ENCODE measurements around the gene ZSCAN30. TPM values are rescaled to one million over a fixed set of nuclear protein-coding genes. Genes with fewer than 3 reads are reported as not detected.

Gene ZSCAN30
- total and polyA plus RNA-seq, 10 of the 15 experiments (the other 5 are each of a cell fraction or from before 2014, with no cell fraction given) = 2.7 to 15.7 (median 11.2) TPM

Other genes starting within 250 kb of the ZSCAN30 start
- 20.9 and 22.4 TPM in 2 replicates for gene MAPRE2, start 248.8 kb downstream of the ZSCAN30 start, total RNA-seq (2014; rRNA removed)
- 18.7 and 18.9 TPM in 2 replicates for gene MAPRE2, start 248.8 kb downstream of the ZSCAN30 start, total RNA-seq (2014; rRNA removed; fragmentation: Illumina TruSeq; extraction: Trizol)
- gene MAPRE2, start 248.8 kb downstream of the ZSCAN30 start, total RNA-seq (2021) = 23.9 and 27.9 TPM in 2 replicates
- gene MAPRE2, start 248.8 kb downstream of the ZSCAN30 start, polyA plus RNA-seq (2011; rRNA removed) = 50.6 and 63.4 TPM in 2 replicates
- gene MAPRE2, start 248.8 kb downstream of the ZSCAN30 start, polyA plus RNA-seq (2014; fragmentation: Illumina TruSeq; extraction: Trizol) = 28.5 and 39.8 TPM in 2 replicates
- gene MAPRE2, start 248.8 kb downstream of the ZSCAN30 start, polyA plus RNA-seq (2014; fragmentation: Nextera tagmentation; extraction: Ambion mirVana) = 10 to 100 TPM; 11.0 to 16.3 TPM
- gene MAPRE2, start 248.8 kb downstream of the ZSCAN30 start, polyA plus RNA-seq (2014; rRNA removed) = 26.7 and 32.3 TPM in 2 replicates
- gene MAPRE2, start 248.8 kb downstream of the ZSCAN30 start, polyA plus RNA-seq (2016; fragmentation: Nextera tagmentation; extraction: Ambion mirVana) = 10 to 100 TPM; 24.0 to 25.0 TPM
- gene ZNF397, start 49.2 kb downstream of the ZSCAN30 start, total RNA-seq (2014; rRNA removed) = 9.9 and 12.9 TPM in 2 replicates
- gene ZNF397, start 49.2 kb downstream of the ZSCAN30 start, total RNA-seq (2014; rRNA removed; fragmentation: Illumina TruSeq; extraction: Trizol) = 13.3 and 13.9 TPM in 2 replicates
- 11.2 and 11.6 TPM in 2 replicates for gene ZNF397, start 49.2 kb downstream of the ZSCAN30 start, total RNA-seq (2021)
- gene ZNF397, start 49.2 kb downstream of the ZSCAN30 start, polyA plus RNA-seq (2011; rRNA removed) = 12.7 and 17.3 TPM in 2 replicates
- 12.5 and 23.3 TPM in 2 replicates for gene ZNF397, start 49.2 kb downstream of the ZSCAN30 start, polyA plus RNA-seq (2014; fragmentation: Illumina TruSeq; extraction: Trizol)
- 1 to 10 TPM; 5.2 to 5.3 TPM for gene ZNF397, start 49.2 kb downstream of the ZSCAN30 start, polyA plus RNA-seq (2014; fragmentation: Nextera tagmentation; extraction: Ambion mirVana)
- 12.2 and 13.6 TPM in 2 replicates for gene ZNF397, start 49.2 kb downstream of the ZSCAN30 start, polyA plus RNA-seq (2014; rRNA removed)
- gene ZNF397, start 49.2 kb downstream of the ZSCAN30 start, polyA plus RNA-seq (2016; fragmentation: Nextera tagmentation; extraction: Ambion mirVana) = 1 to 10 TPM; 9.3 to 9.9 TPM
- 19.7 and 25.1 TPM in 2 replicates for gene ZNF24, start 54.2 kb upstream of the ZSCAN30 start, total RNA-seq (2014; rRNA removed)
- 30.7 and 31.5 TPM in 2 replicates for gene ZNF24, start 54.2 kb upstream of the ZSCAN30 start, total RNA-seq (2014; rRNA removed; fragmentation: Illumina TruSeq; extraction: Trizol)
- 34.0 and 34.6 TPM in 2 replicates for gene ZNF24, start 54.2 kb upstream of the ZSCAN30 start, total RNA-seq (2021)
- 28.8 and 43.1 TPM in 2 replicates for gene ZNF24, start 54.2 kb upstream of the ZSCAN30 start, polyA plus RNA-seq (2011; rRNA removed)
- gene ZNF24, start 54.2 kb upstream of the ZSCAN30 start, polyA plus RNA-seq (2014; fragmentation: Illumina TruSeq; extraction: Trizol) = 25.9 and 35.3 TPM in 2 replicates
- gene ZNF24, start 54.2 kb upstream of the ZSCAN30 start, polyA plus RNA-seq (2014; fragmentation: Nextera tagmentation; extraction: Ambion mirVana) = 10 to 100 TPM; 19.3 to 41.6 TPM
- 12.4 and 13.6 TPM in 2 replicates for gene ZNF24, start 54.2 kb upstream of the ZSCAN30 start, polyA plus RNA-seq (2014; rRNA removed)
- 10 to 100 TPM; 27.7 to 41.7 TPM for gene ZNF24, start 54.2 kb upstream of the ZSCAN30 start, polyA plus RNA-seq (2016; fragmentation: Nextera tagmentation; extraction: Ambion mirVana)
- 0.51 and 0.76 TPM in 2 replicates for gene ZNF396, start 87.1 kb upstream of the ZSCAN30 start, total RNA-seq (2014; rRNA removed)
- 0.58 and 0.60 TPM in 2 replicates for gene ZNF396, start 87.1 kb upstream of the ZSCAN30 start, total RNA-seq (2014; rRNA removed; fragmentation: Illumina TruSeq; extraction: Trizol)
- gene ZNF396, start 87.1 kb upstream of the ZSCAN30 start, total RNA-seq (2021) = 0.45 and 0.46 TPM in 2 replicates
- 0.60 and 0.84 TPM in 2 replicates for gene ZNF396, start 87.1 kb upstream of the ZSCAN30 start, polyA plus RNA-seq (2011; rRNA removed)
- 0.48 and 1.3 TPM in 2 replicates for gene ZNF396, start 87.1 kb upstream of the ZSCAN30 start, polyA plus RNA-seq (2014; fragmentation: Illumina TruSeq; extraction: Trizol)
- under 1 TPM; 0.14 to 0.37 TPM for gene ZNF396, start 87.1 kb upstream of the ZSCAN30 start, polyA plus RNA-seq (2014; fragmentation: Nextera tagmentation; extraction: Ambion mirVana)
- 0.24 and 0.33 TPM in 2 replicates for gene ZNF396, start 87.1 kb upstream of the ZSCAN30 start, polyA plus RNA-seq (2014; rRNA removed)
- under 1 TPM; 0.40 to 0.79 TPM for gene ZNF396, start 87.1 kb upstream of the ZSCAN30 start, polyA plus RNA-seq (2016; fragmentation: Nextera tagmentation; extraction: Ambion mirVana)
- 9.8 and 9.9 TPM in 2 replicates for gene INO80C, start 207.7 kb upstream of the ZSCAN30 start, total RNA-seq (2014; rRNA removed)
- gene INO80C, start 207.7 kb upstream of the ZSCAN30 start, total RNA-seq (2014; rRNA removed; fragmentation: Illumina TruSeq; extraction: Trizol) = 16.0 and 18.1 TPM in 2 replicates
- gene INO80C, start 207.7 kb upstream of the ZSCAN30 start, total RNA-seq (2021) = 29.3 and 30.7 TPM in 2 replicates
- 31.3 and 31.6 TPM in 2 replicates for gene INO80C, start 207.7 kb upstream of the ZSCAN30 start, polyA plus RNA-seq (2011; rRNA removed)
- 32.8 and 34.2 TPM in 2 replicates for gene INO80C, start 207.7 kb upstream of the ZSCAN30 start, polyA plus RNA-seq (2014; fragmentation: Illumina TruSeq; extraction: Trizol)
- gene INO80C, start 207.7 kb upstream of the ZSCAN30 start, polyA plus RNA-seq (2014; fragmentation: Nextera tagmentation; extraction: Ambion mirVana) = 10 to 100 TPM; 25.0 to 31.6 TPM
- gene INO80C, start 207.7 kb upstream of the ZSCAN30 start, polyA plus RNA-seq (2014; rRNA removed) = 29.7 and 43.2 TPM in 2 replicates
- 10 to 100 TPM; 28.3 to 30.9 TPM for gene INO80C, start 207.7 kb upstream of the ZSCAN30 start, polyA plus RNA-seq (2016; fragmentation: Nextera tagmentation; extraction: Ambion mirVana)

Measured in GM12878 (cell line).